DLD1 (cell line): ENCODE results near the gene NTF4.
"Not testable (repeated sequence)": the region's sequence is repeated elsewhere in the genome, so short reads cannot be mapped to it uniquely, and the experiment has no call there.

Source experiments
- in situ Hi-C: cut with HindIII; loops from 2 replicates; pipeline ENCODE4 v1.10.0; 2017; ENCODE audit warnings: low sequenced_read_pairs

NTF4 gene

DNA sequence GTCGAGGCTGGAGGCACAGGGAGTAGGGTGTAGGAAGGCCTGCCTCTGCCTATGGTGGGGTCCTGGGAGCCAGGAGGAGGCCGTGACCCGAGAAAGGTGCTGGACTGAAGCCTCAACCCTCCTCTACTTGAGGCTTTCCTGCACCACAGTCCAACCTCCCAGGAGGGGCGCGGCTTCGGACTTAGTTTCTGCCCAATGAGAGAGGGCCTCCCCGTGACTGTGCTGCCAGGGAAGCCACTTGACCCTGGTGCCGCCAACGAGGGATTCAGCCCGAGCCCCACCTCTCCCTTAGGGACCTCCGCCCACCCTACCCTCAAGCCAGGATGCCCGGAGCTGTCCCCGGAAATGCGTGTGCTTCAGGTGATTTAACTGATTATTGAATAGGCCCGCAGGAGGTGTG lies 40.4 kb downstream of the NTF4 start, which contains the start of gene CGB3:
CGB3 (minus strand) TSS at position 101 of the 400 bp plus-strand sequence. CDS start 362 bp downstream, outside the sequence.
- in situ Hi-C loops = not testable (repeated sequence)

DNA sequence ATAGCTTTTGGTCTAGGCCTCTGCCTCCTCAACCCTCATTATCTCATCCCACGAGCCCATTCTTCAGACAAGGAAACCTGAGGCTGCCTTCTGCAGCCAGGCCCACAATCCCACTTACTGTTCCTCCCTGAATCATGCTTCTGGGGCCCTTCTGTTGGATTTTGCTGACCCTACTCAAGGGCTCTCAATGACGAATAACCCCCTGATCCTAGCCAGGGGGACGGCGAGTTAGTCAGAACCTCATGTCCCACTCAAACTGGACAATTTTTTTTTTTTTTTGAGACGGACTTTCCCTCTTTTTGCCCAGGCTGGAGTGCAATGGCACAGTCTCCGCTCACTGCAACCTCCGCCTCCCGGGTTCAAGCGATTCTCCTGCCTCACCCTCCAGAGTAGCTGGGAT lies 42.5 kb downstream of the NTF4 start:
- in situ Hi-C loops = no loop called here

DNA sequence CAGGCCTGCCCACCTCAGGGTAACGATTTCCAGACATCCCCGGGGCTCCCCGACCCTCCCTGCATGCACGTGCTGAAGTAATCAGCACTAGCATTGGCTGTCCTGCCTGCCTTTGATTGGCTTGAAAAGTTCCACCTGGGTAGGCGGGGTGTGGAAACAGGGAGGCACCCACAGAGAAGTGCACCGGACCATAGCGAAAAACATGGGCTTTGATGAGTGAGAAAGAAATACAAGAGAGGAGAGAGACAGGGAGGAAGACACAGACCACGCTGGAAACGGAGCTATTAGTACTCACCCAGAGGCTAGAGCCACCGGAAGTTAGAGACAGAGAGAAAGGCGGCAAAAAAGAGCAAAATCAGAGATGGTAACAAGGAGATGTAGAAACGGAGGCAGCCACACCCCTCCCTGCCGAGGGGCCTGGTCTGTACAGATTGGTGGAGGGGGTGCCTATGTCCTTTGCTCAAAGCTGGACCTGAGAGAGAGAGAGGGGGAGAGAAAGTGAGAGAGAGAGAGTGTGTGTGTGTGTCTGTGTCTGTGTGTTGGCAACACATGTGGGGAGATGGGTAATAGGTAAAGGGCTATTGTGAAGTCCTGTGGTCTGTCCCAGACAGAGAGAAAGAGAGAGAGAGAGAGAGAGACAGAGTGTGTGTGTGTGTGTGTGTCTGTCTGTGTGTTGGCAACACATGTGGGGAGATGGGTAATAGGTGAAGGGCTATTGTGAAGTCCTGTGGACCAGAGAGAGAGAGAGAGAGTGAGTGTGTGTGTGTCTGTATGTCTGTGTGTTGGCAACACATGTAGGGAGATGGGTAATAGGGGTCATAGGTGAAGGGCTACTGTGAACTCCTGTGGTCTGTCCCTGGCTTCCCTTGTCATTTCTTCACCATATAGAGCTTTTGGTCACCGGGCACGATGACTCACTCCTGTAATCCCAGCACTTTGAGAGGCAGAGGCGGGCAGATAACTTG lies 43.4 kb downstream of the NTF4 start:
- in situ Hi-C loops = no loop called here

DNA sequence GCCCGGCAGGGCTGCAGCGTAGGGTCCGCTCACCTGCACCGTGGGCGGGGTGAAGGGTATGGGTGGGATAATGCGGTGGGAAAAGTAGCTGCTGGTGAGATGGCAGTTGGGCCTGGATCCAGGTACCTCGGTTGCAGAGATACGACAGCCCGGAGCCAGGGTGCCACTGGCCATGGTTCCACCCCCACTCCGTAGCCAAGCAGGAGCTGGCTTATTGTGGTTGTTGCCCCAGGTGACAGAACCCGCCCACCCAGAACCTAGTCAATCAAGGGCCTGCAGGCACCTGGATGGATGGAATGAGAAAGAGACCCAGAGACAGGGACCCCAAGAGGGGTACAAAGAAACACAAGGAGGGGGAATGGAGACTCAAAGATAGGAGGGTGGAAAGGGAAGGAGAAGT lies 44.3 kb downstream of the NTF4 start:
- in situ Hi-C loops = no loop called here

DNA sequence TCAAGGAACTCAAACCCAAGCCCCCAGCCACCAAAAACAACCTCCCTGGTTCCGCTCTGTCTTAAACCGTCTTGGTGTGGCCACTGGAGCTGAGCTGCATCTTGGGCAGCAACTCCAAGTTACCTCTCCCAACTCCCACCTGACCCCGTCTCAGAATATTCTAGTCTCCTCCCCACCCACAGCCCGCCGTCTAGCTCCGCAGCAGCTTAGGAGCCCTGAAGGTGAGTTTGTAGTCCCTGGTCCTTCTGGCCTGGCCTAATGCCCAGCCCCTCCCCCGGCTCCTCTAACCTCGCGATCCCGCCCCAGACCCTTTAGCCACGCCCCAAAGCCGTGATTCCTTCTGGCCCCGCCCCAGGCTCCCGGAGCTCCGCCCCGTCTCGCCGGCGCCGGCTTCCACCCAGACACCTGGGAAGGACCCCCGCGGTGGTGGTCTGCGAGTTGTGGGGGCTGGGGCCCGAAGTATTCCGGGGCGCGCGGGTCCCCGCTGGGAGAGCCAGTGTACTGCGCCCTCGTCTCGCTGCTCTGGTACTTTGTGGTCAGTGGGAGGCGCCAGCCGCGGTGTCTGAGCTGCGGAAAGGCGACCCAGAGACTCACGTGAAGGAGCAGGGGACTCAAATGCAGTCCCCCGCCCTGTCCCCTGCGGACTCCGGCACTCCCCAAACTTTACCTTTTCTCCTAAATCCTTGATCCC lies 45.2 kb downstream of the NTF4 start:
- in situ Hi-C loops = no loop called here

DNA sequence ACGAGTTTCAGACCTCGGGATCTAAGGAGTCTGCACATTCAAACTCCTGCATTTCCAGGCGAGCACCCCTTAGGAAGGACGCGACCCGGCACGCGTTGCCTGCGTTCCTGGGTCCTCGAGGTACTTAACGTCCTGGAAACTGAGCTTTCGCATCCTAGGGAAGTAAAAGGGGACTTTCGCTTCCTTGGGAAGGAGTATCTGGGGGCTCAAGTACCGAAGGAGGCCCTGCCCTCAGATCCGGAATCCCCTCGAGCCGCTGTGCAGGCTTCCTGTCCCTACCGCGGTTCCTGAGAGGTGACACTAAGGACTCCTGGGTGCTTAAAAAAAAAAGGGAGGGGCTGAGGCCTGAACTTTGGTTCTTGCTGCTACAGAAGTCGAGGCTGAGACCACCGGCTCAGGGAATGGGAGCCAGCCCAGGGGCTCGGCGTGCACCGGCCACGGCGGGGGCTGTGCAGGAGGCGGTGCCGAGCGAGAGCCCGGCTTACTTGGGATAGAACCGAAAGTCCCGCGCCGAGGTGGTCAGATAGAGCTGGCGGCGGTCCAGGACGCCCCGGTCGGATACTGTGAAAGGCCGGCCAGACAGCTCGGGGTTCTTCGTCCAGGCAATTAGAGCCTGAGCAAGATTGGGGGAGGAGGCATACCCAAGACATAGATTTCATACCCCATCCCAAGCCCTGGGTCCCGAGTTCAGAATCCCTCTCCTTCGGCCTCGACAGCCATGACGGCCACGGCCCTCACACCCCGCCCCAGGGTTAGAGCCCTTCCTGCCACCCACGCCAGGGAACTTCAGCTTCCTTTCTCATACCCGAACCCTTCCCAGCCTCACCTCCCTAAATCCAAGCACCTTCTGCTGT lies 46.0 kb downstream of the NTF4 start:
- in situ Hi-C loops = not testable (repeated sequence)

DNA sequence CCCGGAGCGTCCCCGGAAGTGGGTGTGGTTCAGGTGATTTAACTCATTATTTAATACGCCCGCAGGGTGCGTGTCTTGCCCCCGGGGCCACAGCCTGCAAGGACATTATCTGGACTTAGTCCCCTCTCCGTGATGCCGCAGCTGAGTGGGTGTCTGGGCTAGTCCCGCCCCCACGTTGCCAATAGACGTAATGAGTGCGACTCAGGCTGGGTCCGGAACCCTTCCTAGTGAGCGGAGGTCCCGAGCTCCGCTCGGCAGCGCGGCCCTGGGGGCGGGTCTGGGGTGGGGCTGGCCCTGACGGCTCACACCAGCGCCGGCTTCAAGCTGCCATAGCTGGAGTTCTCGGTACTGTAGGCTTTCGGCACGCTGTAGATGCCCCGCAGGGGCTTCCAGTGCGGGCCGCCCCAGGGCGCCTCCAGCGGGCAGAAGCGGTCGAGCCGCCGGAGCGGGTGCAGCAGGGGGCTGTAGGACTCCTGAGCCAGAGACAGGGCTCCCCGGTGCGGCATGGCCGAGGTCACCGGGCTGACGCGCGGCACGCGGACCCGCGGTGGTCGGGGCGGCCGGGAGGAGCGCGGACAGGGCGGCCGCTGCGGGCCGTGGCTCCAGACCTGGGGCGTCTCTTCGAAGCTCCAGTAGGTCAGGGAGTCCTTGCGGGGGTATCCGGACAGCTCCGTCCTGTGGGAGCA lies 46.8 kb downstream of the NTF4 start:
- in situ Hi-C loops = no loop called here

DNA sequence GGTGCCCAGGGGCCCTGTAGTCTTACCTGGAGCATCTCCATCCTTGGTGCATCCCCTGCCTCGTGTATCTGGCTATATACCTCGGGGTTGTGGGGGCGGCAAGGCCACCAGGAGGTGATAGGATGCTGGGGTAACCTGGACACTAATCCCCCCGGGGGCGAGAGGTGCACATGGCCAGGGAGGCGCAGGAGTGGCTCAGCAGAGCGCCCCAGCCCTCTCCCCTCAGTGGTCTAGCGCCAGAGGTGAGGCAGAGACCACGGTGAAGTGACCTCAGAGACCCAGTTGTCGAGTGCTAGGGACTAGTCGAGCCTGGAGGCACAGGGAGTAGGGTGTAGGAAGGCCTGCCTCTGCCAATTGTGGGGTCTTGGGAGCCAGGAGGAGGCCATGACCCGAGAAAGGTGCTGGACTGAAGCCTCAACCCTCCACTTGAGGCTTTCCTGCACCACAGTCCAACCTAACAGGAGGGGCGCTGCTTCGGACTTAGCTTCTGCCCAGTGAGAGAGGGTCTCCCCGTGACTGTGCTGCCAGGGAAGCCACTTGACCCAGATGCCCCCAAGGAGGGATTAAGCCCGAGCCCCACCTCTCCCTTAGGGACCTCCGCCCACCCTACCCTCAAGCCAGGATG lies 47.5 kb downstream of the NTF4 start, which contains the start of gene LHB:
LHB (minus strand) TSS at position 51 of the 625 bp plus-strand sequence; CDS start at position 41, 10 bp downstream.
- in situ Hi-C loops = no loop called here

DNA sequence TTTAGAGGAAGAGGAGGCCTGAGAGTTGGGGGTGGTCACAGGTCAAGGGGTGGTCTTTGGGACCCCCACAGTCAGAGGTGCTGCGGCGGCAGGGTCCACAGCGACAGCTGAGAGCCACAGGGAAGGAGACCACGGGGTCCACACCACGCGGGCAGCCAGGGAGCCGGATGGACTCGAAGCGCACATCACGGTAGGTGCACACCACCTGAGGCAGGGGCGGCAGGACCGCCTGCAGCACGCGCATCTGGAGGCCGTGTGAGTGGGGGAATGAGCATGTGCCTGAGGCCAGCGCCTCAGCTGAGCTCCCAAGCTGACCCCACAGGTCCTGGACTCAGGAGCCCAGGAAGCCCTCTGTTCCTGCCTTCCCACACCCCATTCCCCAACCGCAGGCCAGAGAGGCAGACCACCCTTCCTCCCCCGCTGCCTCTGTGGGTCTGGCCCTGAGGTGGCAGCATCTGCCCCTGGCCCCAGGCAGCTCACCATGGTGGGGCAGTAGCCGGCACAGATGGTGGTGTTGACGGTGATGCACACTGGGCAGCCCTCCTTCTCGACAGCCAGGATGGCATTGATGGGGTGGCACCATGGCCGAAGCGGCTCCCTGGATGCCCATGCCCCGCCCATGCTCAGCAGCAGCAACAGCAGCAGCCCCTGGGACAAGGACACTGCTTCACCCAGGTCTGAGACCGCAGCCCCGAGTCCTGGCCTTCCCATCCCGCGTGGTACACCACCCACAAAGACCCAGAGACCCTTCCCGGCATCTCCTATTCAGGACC lies 48.4 kb downstream of the NTF4 start:
- in situ Hi-C loops = no loop called here

DNA sequence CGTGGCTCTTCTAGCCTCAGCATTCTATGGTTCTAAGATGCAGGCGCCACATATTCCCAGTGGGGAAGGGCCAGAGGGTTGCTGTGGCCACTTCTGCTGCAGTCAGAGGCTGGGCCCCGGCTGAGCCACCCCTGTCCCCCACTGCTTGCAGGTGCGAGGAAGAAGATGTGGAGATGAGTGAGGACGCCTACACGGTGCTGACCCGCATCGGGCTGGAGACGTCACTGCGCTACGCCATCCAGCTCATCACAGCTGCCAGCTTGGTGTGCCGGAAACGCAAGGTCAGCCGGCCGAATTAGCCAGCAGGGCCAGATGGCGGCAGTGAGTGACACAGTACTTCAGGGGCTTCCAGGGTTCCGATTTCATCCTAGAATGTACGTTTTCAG lies 49.8 kb downstream of the NTF4 start:
- in situ Hi-C loops = no loop called here

DNA sequence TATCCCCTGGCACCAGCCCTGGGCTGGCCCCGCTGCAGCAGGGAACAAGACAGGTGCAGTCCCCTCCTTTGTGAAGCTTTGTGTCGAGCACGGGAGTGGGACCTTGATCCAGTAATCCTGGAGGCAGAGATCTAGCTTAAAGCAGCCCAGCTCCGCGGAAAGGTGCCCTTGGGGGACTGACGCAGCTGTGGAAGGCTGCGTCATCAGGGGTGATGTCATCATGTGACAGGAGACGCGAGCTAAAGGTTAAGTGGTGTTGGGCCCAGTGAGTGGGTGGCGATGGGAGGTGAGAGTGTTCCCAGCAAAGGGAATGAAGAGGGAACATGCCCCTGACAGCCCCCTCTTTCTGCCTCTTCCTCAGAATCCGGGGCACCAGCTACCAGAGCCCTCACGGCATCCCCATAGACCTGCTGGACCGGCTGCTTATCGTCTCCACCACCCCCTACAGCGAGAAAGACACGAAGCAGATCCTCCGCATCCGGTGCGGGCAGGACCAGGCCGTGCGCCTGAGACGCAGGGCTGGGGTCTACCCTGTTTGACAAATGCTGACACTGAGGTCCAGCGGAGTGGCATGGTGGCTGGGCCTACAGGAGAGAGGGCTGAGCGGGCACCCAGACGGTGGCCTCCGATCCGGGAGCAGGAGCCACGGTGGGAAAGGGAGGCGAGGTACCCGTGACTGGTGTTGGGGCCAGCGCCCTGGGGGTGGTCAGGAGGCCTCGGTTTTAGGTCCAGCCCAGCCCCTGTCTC lies 50.3 kb downstream of the NTF4 start:
- in situ Hi-C loops = no loop called here

DNA sequence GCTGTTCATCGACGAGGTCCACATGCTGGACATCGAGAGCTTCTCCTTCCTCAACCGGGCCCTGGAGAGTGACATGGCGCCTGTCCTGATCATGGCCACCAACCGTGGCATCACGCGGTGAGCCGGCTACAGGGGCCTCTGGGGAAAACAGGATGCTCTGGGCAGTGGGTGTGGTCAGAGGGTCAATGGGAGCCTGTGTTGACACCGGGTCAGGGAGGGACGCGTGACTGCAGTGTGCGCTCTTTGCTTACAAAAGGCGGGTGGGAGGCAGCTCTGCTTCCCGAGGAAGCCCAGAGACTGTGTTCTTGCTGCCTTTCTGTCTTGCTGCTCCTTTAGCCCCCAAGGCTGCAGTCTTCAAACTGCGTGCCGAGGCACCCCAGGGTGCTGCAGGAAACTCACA lies 53.4 kb downstream of the NTF4 start:
- in situ Hi-C loops = no loop called here
